ENCODE data around the gene UBE4A. TPM values are rescaled to one million over a fixed set of nuclear protein-coding genes. Genes with fewer than 3 reads are reported as not detected.

Gene UBE4A
- total and polyA plus RNA-seq, 10 of the 15 experiments (the other 5 are each of a cell fraction or from before 2014, with no cell fraction given) = 6.2 to 39.6 (median 30.3) TPM

GRCh38 chr11:118448294-118448693 lies 88.9 kb downstream of the UBE4A start (continued):
- TF ChIP-seq PKNOX1 (IDR thresholded peaks at IDR 0.05) (no peak), SIN3A (IDR thresholded peaks at IDR 0.05; ENCODE audit: low read depth, low read length) (no peak), HDAC2 (IDR thresholded peaks at IDR 0.05) (no peak), ZNF592 (IDR thresholded peaks at IDR 0.05) (0 out of 2 replicates have a peak, but pooled peaks have one; percentile 12), IRF4 (IDR thresholded peaks at IDR 0.05; ENCODE audit: low read depth, low read length) (peak; percentile 97), ATF3 (IDR thresholded peaks at IDR 0.05; ENCODE audit: borderline replicate concordance, extremely low read depth, low read depth, low read length) (no peak), CBX5 (IDR thresholded peaks at IDR 0.05; ENCODE audit: low read depth) (no peak), NFXL1 (IDR thresholded peaks at IDR 0.05; ENCODE audit: borderline replicate concordance) (no peak), ELK1 (IDR thresholded peaks at IDR 0.05; ENCODE audit: low read depth, low read length) (no peak), SUPT20H (IDR thresholded peaks at IDR 0.05; ENCODE audit: borderline replicate concordance, control insufficient read depth, low read depth, low read length) (no peak), CHD2 (IDR thresholded peaks at IDR 0.05; ENCODE audit: borderline replicate concordance, low read depth, low read length) (no peak), SPI1 (IDR thresholded peaks at IDR 0.05; ENCODE audit: borderline replicate concordance, insufficient read depth, low read depth, low read length) (no peak), EGR1 (IDR thresholded peaks at IDR 0.05; ENCODE audit: borderline replicate concordance in 1 of 2, low read depth in 2 of 2, low read length in 2 of 2) (no peak), FOXK2 (IDR thresholded peaks at IDR 0.05) (no peak), USF1 (IDR thresholded peaks at IDR 0.05; ENCODE audit: borderline replicate concordance, extremely low read length, insufficient read depth, low read depth, low read length) (no peak), STAT1 (conservative IDR thresholded peaks at IDR 0.05) (no peak), NBN (IDR thresholded peaks at IDR 0.05) (no peak), TCF7 (IDR thresholded peaks at IDR 0.05; ENCODE audit: borderline replicate concordance) (peak; percentile 51; the same call in 1 of the 2 replicates), ZNF217 (IDR thresholded peaks at IDR 0.05) (peak; percentile 97), RELB (IDR thresholded peaks at IDR 0.05; ENCODE audit: low read depth) (peak; percentile 73; the same call in 1 of the 2 replicates)
